Left ventricle myocardium inferior (tissue), 1 donor: ENCODE data around the gene SLAMF6. TPM values are rescaled to one million over a fixed set of nuclear protein-coding genes. Genes with fewer than 3 reads are reported as not detected.

Experiments
- DNase-seq: peaks from one replicate; pipeline ENCODE4 v3.0.0-alpha.2; 2020
- H3K27ac ChIP-seq: fragments of 200-600 bp; replicated peaks from 2 replicates; pipeline ENCODE4 v1.8.0; 2021
- H3K27me3 ChIP-seq: fragments of 200-600 bp; 2 replicates; pipeline ENCODE4 v1.8.0; 2021; ENCODE audit warnings: low read depth
- H3K36me3 ChIP-seq: fragments of 200-600 bp; 2 replicates; pipeline ENCODE4 v1.8.0; 2021
- H3K4me1 ChIP-seq: fragments of 200-600 bp; 2 replicates; pipeline ENCODE4 v1.8.0; 2021
- H3K4me3 ChIP-seq: fragments of 200-600 bp; 2 replicates; pipeline ENCODE4 v1.8.0; 2021; ENCODE audit warnings: mild to moderate bottlenecking, moderate library complexity
- H3K9me3 ChIP-seq: fragments of 200-600 bp; replicated peaks from 2 replicates; pipeline ENCODE4 v1.8.0; 2021
- CTCF ChIP-seq: fragments of 200-600 bp; IDR thresholded peaks from 2 replicates; pipeline ENCODE4 v1.8.0; 2021; ENCODE audit warnings: antibody characterized with exemption, mild to moderate bottlenecking, borderline replicate concordance
- intact Hi-C: fragments of 100-400 bp; cut with micrococcal nuclease; formaldehyde crosslinking; loops from one replicate; pipeline ENCODE4 v1.11.0; 2022
- long read RNA-seq: library from polyadenylated mRNA; unstranded; transcript quantifications from one replicate; pipeline ENCODE4 v2.0.0, GENCODE V29; 2021
- total RNA-seq: library from RNA; stranded (reverse); fragmentation: NEBNext Ultra II Directional; extraction: Animal tissue kit (Norgen Biotek cat#: 25700); gene quantifications from one replicate; pipeline ENCODE4 v1.2.1, GENCODE V29; 2021
- donor health status: DM: no; HTN: yes; CAD: no; lungs with severe emphysema.

SLAMF6 gene
- 0.22 TPM for total RNA-seq
- long read RNA-seq, result 0 reads

- no peak within 1 kb of the TSS for H3K27ac ChIP-seq
- H3K4me3 ChIP-seq, result no peak within 1 kb of the TSS
- DNase-seq, result no peak
- TF ChIP-seq CTCF, result no peak
- peaks cover 15% of the 10 kb centered on the region for H3K9me3 ChIP-seq
- H3K27me3 ChIP-seq, result peaks cover 7% of the 10 kb centered on the region
- intact Hi-C loops, result no loop called here
- no peaks in the 10 kb centered on the region for H3K4me1 ChIP-seq
- H3K36me3 ChIP-seq, result no peaks in the 10 kb centered on the region
Observed at GRCh38 chr1:160522622-160523345, at the start of gene SLAMF6. SLAMF6 (minus strand) TSS chr1:160523255; CDS start chr1:160523192, 63 bp downstream.

- H3K36me3 ChIP-seq, result no peaks in the 10 kb centered on the region
- no peak overlapping the region for H3K4me3 ChIP-seq
- TF ChIP-seq CTCF, result no peak
- no peak overlapping the region for H3K27ac ChIP-seq
- no peaks in the 10 kb centered on the region for H3K4me1 ChIP-seq
- H3K27me3 ChIP-seq, result peaks cover 9% of the 10 kb centered on the region
- no peaks in the 10 kb centered on the region for H3K9me3 ChIP-seq
- intact Hi-C loops, result no loop called here
- DNase-seq, result no peak
Observed at GRCh38 chr1:160570840-160571239, 47.8 kb upstream of the SLAMF6 start.

- no peak for TF ChIP-seq CTCF
- Histone ChIP-seq H3K4me1 (no peaks in the 10 kb centered on the region), H3K36me3 (no peaks in the 10 kb centered on the region), H3K9me3 (no peaks in the 10 kb centered on the region), H3K27ac (no peak overlapping the region), H3K4me3 (no peak overlapping the region), H3K27me3 (peaks cover 9% of the 10 kb centered on the region)
- intact Hi-C loops, result no loop called here
- no peak for DNase-seq
Observed at GRCh38 chr1:160569806-160570205, 46.8 kb upstream of the SLAMF6 start.

GRCh38 chr1:160567858-160568682 lies 45.0 kb upstream of the SLAMF6 start:
- Histone ChIP-seq H3K4me1 (no peaks in the 10 kb centered on the region), H3K9me3 (peaks cover 9% of the 10 kb centered on the region), H3K27me3 (no peaks in the 10 kb centered on the region), H3K27ac (no peak overlapping the region), H3K36me3 (no peaks in the 10 kb centered on the region), H3K4me3 (no peak overlapping the region)
- intact Hi-C loops, result no loop called here
- DNase-seq, result no peak
- TF ChIP-seq CTCF, result no peak

GRCh38 chr1:160567341-160567740 lies 44.3 kb upstream of the SLAMF6 start:
- TF ChIP-seq CTCF, result no peak
- Histone ChIP-seq H3K4me1 (no peaks in the 10 kb centered on the region), H3K9me3 (peaks cover 16% of the 10 kb centered on the region), H3K27ac (no peak overlapping the region), H3K4me3 (no peak overlapping the region), H3K27me3 (no peaks in the 10 kb centered on the region), H3K36me3 (no peaks in the 10 kb centered on the region)
- DNase-seq, result no peak
- intact Hi-C loops, result no loop called here
